Peyer's patch (tissue), 4 donors: ENCODE results near the gene SLC1A5. TPM values are rescaled to one million over a fixed set of nuclear protein-coding genes. Genes with fewer than 3 reads are reported as not detected.
A peak's percentile ranks its signal among the peaks of the same experiment; 100 is the strongest.

Experiments used
- DNase-seq, 3 donors: peaks; one replicate each; pipeline ENCODE4 v3.0.0-alpha.2; 2017 to 2019
- H3K27ac ChIP-seq, 4 donors: fragments of 200-600 bp; sonication (generic); one replicate each; pipeline ENCODE4 v1.5.1; 2016 to 2019
- H3K27me3 ChIP-seq, 2 donors: fragments of 200-600 bp; sonication (generic); one replicate each; pipeline ENCODE4 v1.5.1; 2019
- H3K36me3 ChIP-seq, 3 donors: fragments of 200-600 bp; sonication (generic); one replicate each; pipeline ENCODE4 v1.5.1; 2016 to 2019
- H3K4me1 ChIP-seq, 4 donors: fragments of 200-600 bp; sonication (generic); one replicate each; pipeline ENCODE4 v1.5.1; 2016 to 2019
- H3K4me3 ChIP-seq, 4 donors: fragments of 200-600 bp; sonication (generic); 1 replicate in 3 of 4; 2 replicates in 1 of 4; pipeline ENCODE4 v1.5.1; 2016 to 2019; ENCODE audit warnings: mild to moderate bottlenecking in 1 of 4
- H3K9me3 ChIP-seq, 4 donors: fragments of 200-600 bp; sonication (generic); one replicate each; pipeline ENCODE4 v1.5.1; 2016 to 2019; ENCODE audit warnings: mild to moderate bottlenecking in 1 of 4
- CTCF ChIP-seq, 6 experiments: fragments of 450-650 bp in 4 of 6; fragments of 200-600 bp in 2 of 6; sonication (generic) in 1 of 6; IDR thresholded peaks; one replicate each; pipeline ENCODE4 v1.5.1; 2017 to 2019; ENCODE audit warnings: antibody characterized with exemption in 6 of 6, mild to moderate bottlenecking in 3 of 6, moderate library complexity in 1 of 6
- POLR2A ChIP-seq, 2 donors: fragments of 450-650 bp; IDR thresholded peaks; one replicate each; pipeline ENCODE4 v1.5.1; 2017; ENCODE audit warnings: antibody characterized with exemption in 2 of 2, mild to moderate bottlenecking in 2 of 2, moderate library complexity in 2 of 2
- total RNA-seq, 4 donors: library from RNA; depleted of rRNA; stranded (reverse); fragments of >200 nt; gene quantifications; one replicate each; pipeline ENCODE4 v1.1.0, GENCODE V29; 2016

Gene SLC1A5
- total RNA-seq, 4 donors from 2014 or later: 19.8 to 34.7 (median 31.2) TPM

- Histone ChIP-seq H3K4me3 (peak within 1 kb of the TSS; percentile 91 to 100 (median 100)), H3K4me1 (peaks cover 0 to 27% (median 8%) of the 10 kb centered on the region in 4 donors), H3K9me3 (no peaks in the 10 kb centered on the region), H3K27me3 (no peaks in the 10 kb centered on the region), H3K36me3 (peaks cover 0 to 4% (median 0%) of the 10 kb centered on the region in 3 donors), H3K27ac (peak within 1 kb of the TSS; percentile 85 to 94 (median 90))
- TF ChIP-seq POLR2A (IDR thresholded peaks at IDR 0.05) (peak in 1 of 2 donors; percentile 75), CTCF (IDR thresholded peaks at IDR 0.05) (no peak)
- DNase-seq: peak; percentile 40 to 78 (median 74)
These were observed 41.9 kb downstream of the SLC1A5 start, which contains the start of gene STRN4 for GRCh38 chr19:46746281-46747057. TSS of gene STRN4 (minus strand) at chr19:46746450. CDS start at chr19:46746430, 20 bp downstream.

GRCh38 chr19:46745521-46746280 is 42.7 kb downstream of the SLC1A5 start, which contains the start of gene FKRP:
TSS of gene FKRP (plus strand) at chr19:46746057. CDS start at chr19:46755451, 9,394 bp downstream.
- peak in 1 of 3 donors; percentile 38 for DNase-seq
- Histone ChIP-seq H3K9me3 (no peaks in the 10 kb centered on the region), H3K4me1 (peaks cover 0 to 27% (median 8%) of the 10 kb centered on the region in 4 donors), H3K36me3 (peaks cover 0 to 6% (median 0%) of the 10 kb centered on the region in 3 donors), H3K4me3 (peak within 1 kb of the TSS; percentile 91 to 100 (median 100)), H3K27me3 (no peaks in the 10 kb centered on the region), H3K27ac (peak within 1 kb of the TSS; percentile 85 to 94 (median 90))
- TF ChIP-seq CTCF (IDR thresholded peaks at IDR 0.05): no peak
- no peak for TF ChIP-seq POLR2A (IDR thresholded peaks at IDR 0.05)

GRCh38 chr19:46745030-46745429 is 43.4 kb downstream of the SLC1A5 start:
- TF ChIP-seq CTCF (IDR thresholded peaks at IDR 0.05): no peak
- no peak for TF ChIP-seq POLR2A (IDR thresholded peaks at IDR 0.05)
- H3K4me3 ChIP-seq: peak overlapping the region; percentile 91 to 100 (median 100)
- H3K36me3 ChIP-seq: peaks cover 0 to 6% (median 0%) of the 10 kb centered on the region in 3 donors
- H3K4me1 ChIP-seq: peaks cover 0 to 27% (median 8%) of the 10 kb centered on the region in 4 donors
- no peaks in the 10 kb centered on the region for H3K27me3 ChIP-seq
- H3K27ac ChIP-seq: peak overlapping the region in 1 of 4 donors; percentile 94
- no peaks in the 10 kb centered on the region for H3K9me3 ChIP-seq
- DNase-seq: no peak

- TF ChIP-seq POLR2A (IDR thresholded peaks at IDR 0.05): no peak
- no peak for TF ChIP-seq CTCF (IDR thresholded peaks at IDR 0.05)
- H3K4me3 ChIP-seq: no peak overlapping the region
These were observed 44.2 kb downstream of the SLC1A5 start for GRCh38 chr19:46744005-46744691.

GRCh38 chr19:46742926-46743480 is 45.4 kb downstream of the SLC1A5 start:
- TF ChIP-seq POLR2A (IDR thresholded peaks at IDR 0.05) (no peak), CTCF (IDR thresholded peaks at IDR 0.05) (no peak)
- Histone ChIP-seq H3K4me3 (no peak overlapping the region), H3K27ac (peak overlapping the region in 1 of 4 donors; percentile 1), H3K4me1 (peaks cover 0 to 27% (median 8%) of the 10 kb centered on the region in 4 donors), H3K9me3 (no peaks in the 10 kb centered on the region), H3K36me3 (peaks cover 0 to 14% (median 0%) of the 10 kb centered on the region in 3 donors), H3K27me3 (no peaks in the 10 kb centered on the region)
- DNase-seq: no peak

More at GRCh38 chr19:46744005-46744691, 44.2 kb downstream of the SLC1A5 start:
- peaks cover 0 to 27% (median 8%) of the 10 kb centered on the region in 4 donors for H3K4me1 ChIP-seq
- no peak overlapping the region for H3K27ac ChIP-seq
- peaks cover 0 to 6% (median 0%) of the 10 kb centered on the region in 3 donors for H3K36me3 ChIP-seq
- no peaks in the 10 kb centered on the region for H3K9me3 ChIP-seq
- no peaks in the 10 kb centered on the region for H3K27me3 ChIP-seq
- DNase-seq: no peak
